H9 (cell line): ENCODE results near the gene CEP250. TPM values are rescaled to one million over a fixed set of nuclear protein-coding genes. Genes with fewer than 3 reads are reported as not detected.

Experiments
- DNase-seq: peaks from one replicate; pipeline ENCODE4 v3.0.0-alpha.2; 2017
- H2AFZ ChIP-seq: one replicate; pipeline ENCODE4 v1.6.1; 2013; ENCODE audit warnings: mild to moderate bottlenecking, low read length, control low read depth, moderate library complexity
- H2AK5ac ChIP-seq: 2 replicates; pipeline ENCODE4 v1.6.1; 2013; ENCODE audit warnings: low read length, control low read depth, mixed read lengths; ENCODE audit not compliant: insufficient read length
- H2BK120ac ChIP-seq: one replicate; pipeline ENCODE4 v1.6.1; 2013; ENCODE audit warnings: low read depth, mild to moderate bottlenecking, low read length, control low read depth, inconsistent platforms; ENCODE audit not compliant: poor library complexity, severe bottlenecking
- H2BK12ac ChIP-seq: 2 replicates; pipeline ENCODE4 v1.6.1; 2013; ENCODE audit warnings: low read length, control low read depth, mixed read lengths, low read depth; ENCODE audit not compliant: insufficient read length
- H2BK15ac ChIP-seq: 2 replicates; pipeline ENCODE4 v1.6.1; 2013; ENCODE audit warnings: low read depth, low read length, control low read depth
- H2BK20ac ChIP-seq: one replicate; pipeline ENCODE4 v1.6.1; 2013; ENCODE audit warnings: low read depth, mild to moderate bottlenecking, low read length, control low read depth, inconsistent platforms; ENCODE audit not compliant: poor library complexity, severe bottlenecking
- H2BK5ac ChIP-seq: 2 replicates; pipeline ENCODE4 v1.6.1; 2013; ENCODE audit warnings: low read length, control low read depth, mixed read lengths; ENCODE audit not compliant: insufficient read length
- H3K14ac ChIP-seq: 2 replicates; pipeline ENCODE4 v1.6.1; 2013; ENCODE audit warnings: low read length, control low read depth; ENCODE audit not compliant: insufficient read depth
- H3K18ac ChIP-seq: 2 replicates; pipeline ENCODE4 v1.6.1; 2013; ENCODE audit warnings: low read depth, mild to moderate bottlenecking, mixed read lengths, low read length, control low read depth; ENCODE audit not compliant: insufficient read length
- H3K23ac ChIP-seq: 2 replicates; pipeline ENCODE4 v1.6.1; 2013; ENCODE audit warnings: low read length, control low read depth, mixed read lengths, low read depth; ENCODE audit not compliant: insufficient read length
- H3K23me2 ChIP-seq: 2 replicates; pipeline ENCODE4 v1.6.1; 2013; ENCODE audit warnings: low read depth, mild to moderate bottlenecking, mixed read lengths, low read length, control low read depth; ENCODE audit not compliant: insufficient read length, poor library complexity, severe bottlenecking
- H3K27ac ChIP-seq: 2 replicates; pipeline ENCODE4 v1.5.1; 2013; ENCODE audit warnings: low read length, control low read depth, mixed read lengths, low read depth; ENCODE audit not compliant: insufficient read length
- H3K27me3 ChIP-seq: 2 replicates; pipeline ENCODE4 v1.6.1; 2013; ENCODE audit warnings: low read length, control low read depth, inconsistent platforms; ENCODE audit not compliant: insufficient read depth
- H3K4ac ChIP-seq: 2 replicates; pipeline ENCODE4 v1.6.1; 2013; ENCODE audit warnings: low read depth, mild to moderate bottlenecking, control low read depth, inconsistent platforms, low read length, moderate library complexity
- H3K4me1 ChIP-seq: 2 replicates; pipeline ENCODE4 v1.6.1; 2013; ENCODE audit warnings: low read length, control low read depth, inconsistent platforms; ENCODE audit not compliant: insufficient read depth
- H3K4me2 ChIP-seq: 2 replicates; pipeline ENCODE4 v1.6.1; 2013; ENCODE audit warnings: low read length, control low read depth, mixed read lengths; ENCODE audit not compliant: insufficient read length, insufficient read depth
- H3K56ac ChIP-seq: 2 replicates; pipeline ENCODE4 v1.6.1; 2013; ENCODE audit warnings: low read depth, mild to moderate bottlenecking, mixed read lengths, low read length, control low read depth; ENCODE audit not compliant: insufficient read length
- H3K79me1 ChIP-seq: 2 replicates; pipeline ENCODE4 v1.6.1; 2013; ENCODE audit warnings: low read depth, mild to moderate bottlenecking, moderate library complexity, low read length, control low read depth, inconsistent platforms; ENCODE audit not compliant: insufficient read depth, poor library complexity, severe bottlenecking
- H3K79me2 ChIP-seq: 2 replicates; pipeline ENCODE4 v1.6.1; 2013; ENCODE audit warnings: low read length, control low read depth, inconsistent platforms; ENCODE audit not compliant: insufficient read depth
- H3K9ac ChIP-seq: 2 replicates; pipeline ENCODE4 v1.6.1; 2013; ENCODE audit warnings: low read length, control low read depth, mixed read lengths; ENCODE audit not compliant: insufficient read length; ENCODE audit errors: extremely low read depth
- H3K9me3 ChIP-seq: one replicate; pipeline ENCODE4 v1.6.1; 2013; ENCODE audit warnings: low read depth, low read length, inconsistent platforms; ENCODE audit not compliant: control insufficient read depth
- H3T11ph ChIP-seq: one replicate; pipeline ENCODE4 v1.6.1; 2013; ENCODE audit warnings: mild to moderate bottlenecking, low read length, control low read depth, inconsistent platforms
- H4K20me1 ChIP-seq: one replicate; pipeline ENCODE4 v1.6.1; 2013; ENCODE audit not compliant: control insufficient read depth, insufficient read length, insufficient read depth
- H4K5ac ChIP-seq: 2 replicates; pipeline ENCODE4 v1.6.1; 2013; ENCODE audit warnings: low read depth, mild to moderate bottlenecking, mixed read lengths, low read length, control low read depth; ENCODE audit not compliant: insufficient read length
- H4K8ac ChIP-seq: replicated peaks from 2 replicates; pipeline ENCODE4 v1.6.1; 2013; ENCODE audit warnings: low read length, control low read depth, mixed read lengths, low read depth; ENCODE audit not compliant: insufficient read length
- H4K91ac ChIP-seq: 2 replicates; pipeline ENCODE4 v1.6.1; 2013; ENCODE audit warnings: low read depth, mild to moderate bottlenecking, moderate library complexity, mixed read lengths, low read length, control low read depth; ENCODE audit not compliant: insufficient read length
- H3K27ac Mint-ChIP-seq, 3 experiments: 2 replicates in 2 of 3; 3 replicates in 1 of 3; pipeline ENCODE4 v1.8.0; 2020 to 2021; ENCODE audit warnings: mixed read lengths in 3 of 3, mild to moderate bottlenecking in 1 of 3, moderate library complexity in 1 of 3
- H3K27me3 Mint-ChIP-seq: 2 replicates; pipeline ENCODE4 v1.8.0; 2021; ENCODE audit warnings: low read depth, mild to moderate bottlenecking, moderate library complexity, mixed read lengths
- H3K36me3 Mint-ChIP-seq, 3 experiments: 2 replicates in 2 of 3; 3 replicates in 1 of 3; pipeline ENCODE4 v1.8.0; 2020 to 2021; ENCODE audit warnings: low read depth in 3 of 3, mixed read lengths in 3 of 3; ENCODE audit not compliant: insufficient read depth in 1 of 3
- H3K4me1 Mint-ChIP-seq, 2 experiments: 2 replicates each; pipeline ENCODE4 v1.8.0; 2020; ENCODE audit warnings: mixed read lengths in 2 of 2
- H3K4me3 Mint-ChIP-seq, 2 experiments: 2 replicates in 1 of 2; 3 replicates in 1 of 2; pipeline ENCODE4 v1.8.0; 2020 to 2021; ENCODE audit warnings: mild to moderate bottlenecking in 2 of 2, mixed read lengths in 2 of 2, moderate library complexity in 1 of 2
- H3K9me3 Mint-ChIP-seq, 2 experiments: 2 replicates in 1 of 2; 3 replicates in 1 of 2; pipeline ENCODE4 v1.8.0; 2020; ENCODE audit warnings: mild to moderate bottlenecking in 2 of 2, mixed read lengths in 2 of 2, moderate library complexity in 1 of 2
- WGBS: extraction: QIAGEN DNeasy Blood & Tissue Kit; methylation state at CpG from one replicate; pipeline ENCODE4 v1.1.7; 2013; ENCODE audit warnings: missing lambda C conversion rate, low lambda C conversion rate, mixed read lengths; ENCODE audit not compliant: insufficient read length; ENCODE audit errors: extremely low coverage; 5-methylcytosine and 5-hydroxymethylcytosine counted together
- total RNA-seq: library from RNA; stranded (reverse); gene quantifications from 2 replicates; pipeline ENCODE4 v1.2.1, GENCODE V29; 2021
- TF ChIP-seq, protein P1 (sequence below): fragments of 200-600 bp; sonication (generic); conservative IDR thresholded peaks from 3 replicates; pipeline ENCODE4 v1.8.0; 2021; ENCODE audit warnings: antibody characterized with exemption, mild to moderate bottlenecking

Gene CEP250
- total RNA-seq, 1 experiment from 2014 or later, result 29.8 TPM

DNA sequence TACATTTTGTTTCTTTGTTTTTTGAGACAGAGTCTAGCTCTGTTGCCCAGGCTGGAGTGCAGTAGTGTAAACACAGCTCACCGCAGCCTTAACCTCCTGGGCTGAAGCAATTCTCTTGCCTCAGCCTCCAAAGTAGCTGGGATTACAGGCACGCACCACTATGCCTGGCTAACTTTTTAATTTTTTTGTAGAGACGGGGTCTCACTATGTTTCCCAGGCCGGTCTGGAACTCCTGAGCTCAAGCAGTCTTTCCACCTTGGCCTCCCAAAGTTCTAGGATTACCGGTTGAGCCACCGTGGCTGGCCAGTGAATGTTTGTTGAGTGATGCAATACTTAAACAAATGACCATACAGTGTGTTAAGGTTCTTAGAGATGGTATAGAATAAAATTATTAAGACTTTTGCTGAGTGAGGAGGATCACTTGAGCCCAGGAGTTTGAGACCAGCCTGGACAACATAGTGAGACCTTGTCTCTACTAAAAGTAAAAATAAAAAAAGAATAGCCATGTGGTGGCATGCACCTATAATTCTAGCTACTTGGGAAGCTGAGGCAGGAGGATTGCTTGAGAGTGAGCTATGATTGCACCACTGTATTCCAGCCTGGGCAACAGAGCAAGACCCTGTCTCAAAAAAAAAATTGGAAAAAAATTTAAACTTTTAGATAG lies 13.4 kb downstream of the CEP250 start:
- Histone ChIP-seq H3K9ac (no peak overlapping the region), H3K27ac (no peak overlapping the region), H3K23me2 (no peaks in the 10 kb centered on the region), H3K23ac (no peak overlapping the region), H2BK120ac (no peak overlapping the region), H3K79me2 (no peaks in the 10 kb centered on the region), H3T11ph (no peak overlapping the region), H3K14ac (no peak overlapping the region), H3K4me2 (no peak overlapping the region), H2BK5ac (no peak overlapping the region), H3K18ac (no peak overlapping the region), H4K91ac (no peak overlapping the region), H3K27me3 (no peaks in the 10 kb centered on the region), H4K20me1 (no peaks in the 10 kb centered on the region), H4K5ac (no peak overlapping the region), H3K4me1 (no peaks in the 10 kb centered on the region), H3K56ac (no peak overlapping the region), H2BK15ac (no peak overlapping the region), H3K4ac (no peak overlapping the region), H2BK12ac (no peak overlapping the region), H2BK20ac (no peak overlapping the region), H2AK5ac (no peak overlapping the region), H2AFZ (no peak overlapping the region), H4K8ac (no peak overlapping the region), H3K9me3 (no peaks in the 10 kb centered on the region), H3K79me1 (no peaks in the 10 kb centered on the region)
- TF ChIP-seq, protein P1, sequence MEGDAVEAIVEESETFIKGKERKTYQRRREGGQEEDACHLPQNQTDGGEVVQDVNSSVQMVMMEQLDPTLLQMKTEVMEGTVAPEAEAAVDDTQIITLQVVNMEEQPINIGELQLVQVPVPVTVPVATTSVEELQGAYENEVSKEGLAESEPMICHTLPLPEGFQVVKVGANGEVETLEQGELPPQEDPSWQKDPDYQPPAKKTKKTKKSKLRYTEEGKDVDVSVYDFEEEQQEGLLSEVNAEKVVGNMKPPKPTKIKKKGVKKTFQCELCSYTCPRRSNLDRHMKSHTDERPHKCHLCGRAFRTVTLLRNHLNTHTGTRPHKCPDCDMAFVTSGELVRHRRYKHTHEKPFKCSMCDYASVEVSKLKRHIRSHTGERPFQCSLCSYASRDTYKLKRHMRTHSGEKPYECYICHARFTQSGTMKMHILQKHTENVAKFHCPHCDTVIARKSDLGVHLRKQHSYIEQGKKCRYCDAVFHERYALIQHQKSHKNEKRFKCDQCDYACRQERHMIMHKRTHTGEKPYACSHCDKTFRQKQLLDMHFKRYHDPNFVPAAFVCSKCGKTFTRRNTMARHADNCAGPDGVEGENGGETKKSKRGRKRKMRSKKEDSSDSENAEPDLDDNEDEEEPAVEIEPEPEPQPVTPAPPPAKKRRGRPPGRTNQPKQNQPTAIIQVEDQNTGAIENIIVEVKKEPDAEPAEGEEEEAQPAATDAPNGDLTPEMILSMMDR, result no peak
- no peak overlapping the region for H3K4me3 Mint-ChIP-seq
- no peaks in the 10 kb centered on the region for H3K27me3 Mint-ChIP-seq
- H3K27ac Mint-ChIP-seq, result no peak overlapping the region
- H3K4me1 Mint-ChIP-seq, result peaks cover 4% of the 10 kb centered on the region in 2 experiments; a peak in 1 of 4 replicates
- no peak for DNase-seq
- no peaks in the 10 kb centered on the region for H3K9me3 Mint-ChIP-seq
- no CpG with 5 or more reads among the region's 6 CpGs for WGBS
- peaks cover 18 to 64% (median 52%) of the 10 kb centered on the region in 3 experiments; a peak in 6 of 7 replicates for H3K36me3 Mint-ChIP-seq
